Fibroblast of skin of right quadriceps (primary cell): ENCODE data around the gene TRPC1.

ENCODE experiments used
- DNase-seq: peaks from one replicate; pipeline ENCODE4 v3.0.0-alpha.2; 2013

The TRPC1 gene

DNA sequence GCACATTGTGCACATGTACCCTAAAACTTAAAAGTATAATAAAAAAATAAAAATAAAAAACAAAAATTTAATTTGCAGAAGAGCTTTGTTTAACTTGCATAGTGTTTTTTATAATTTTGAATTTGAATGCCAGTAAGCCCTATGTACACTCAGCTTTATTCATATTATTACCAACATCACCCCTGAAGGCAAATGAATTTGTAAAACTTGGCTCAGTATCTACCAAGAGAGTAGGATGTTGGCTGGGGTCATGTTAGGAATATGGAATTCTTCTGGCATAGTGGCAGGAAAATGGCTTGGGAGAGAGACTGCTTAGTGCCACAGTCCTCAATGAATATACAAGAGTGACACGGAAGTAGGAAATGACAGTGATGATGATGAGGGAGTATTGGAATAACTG, 30.7 kb downstream of the TRPC1 start:
- DNase-seq = no peak

- DNase-seq = no peak
These were observed 44.5 kb downstream of the TRPC1 start for GRCh38 chr3:142768338-142768737.

GRCh38 chr3:142777927-142778326, 54.1 kb downstream of the TRPC1 start:
- DNase-seq = no peak

DNA sequence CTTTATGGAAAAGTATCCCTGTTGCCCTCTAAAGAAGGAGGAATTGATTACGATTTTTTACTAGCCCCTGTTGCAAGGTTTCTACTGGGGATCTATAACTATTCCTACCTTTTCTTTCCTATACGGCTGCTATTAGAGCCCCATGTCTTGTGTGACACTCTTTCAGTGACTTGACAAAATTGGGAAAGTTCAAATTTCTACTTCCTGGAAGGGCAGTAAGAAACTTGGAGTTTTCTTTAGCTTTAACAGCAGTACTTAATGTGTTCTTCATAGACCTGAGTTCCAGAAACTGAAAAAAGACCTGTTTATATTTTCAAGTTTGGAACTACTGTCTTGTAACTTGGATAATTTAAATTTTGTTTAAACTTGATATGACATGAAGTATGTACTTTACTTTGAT, 54.7 kb downstream of the TRPC1 start:
- DNase-seq = no peak

- peak; percentile 4 for DNase-seq
These were observed 55.8 kb downstream of the TRPC1 start for GRCh38 chr3:142779591-142779990.

DNA sequence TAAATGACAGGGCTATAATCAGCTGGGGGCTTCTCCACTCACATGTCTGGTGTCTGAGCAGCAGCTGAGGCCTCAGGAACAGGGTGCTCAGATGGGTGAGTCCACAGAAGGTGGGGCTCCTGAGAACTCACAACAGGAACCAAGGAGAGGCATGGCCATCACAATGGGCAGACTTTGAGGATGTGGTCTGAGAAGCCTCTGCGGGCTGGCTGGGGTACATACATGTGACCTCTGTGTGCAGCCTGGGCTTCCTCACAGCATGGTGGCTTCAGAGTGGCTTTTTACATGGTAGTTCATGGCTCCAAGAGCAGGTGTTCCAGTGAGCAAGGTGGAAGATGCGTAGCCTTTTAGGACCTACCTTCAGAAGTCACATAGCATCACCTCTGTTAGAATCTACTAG, 58.8 kb downstream of the TRPC1 start:
- no peak for DNase-seq

DNA sequence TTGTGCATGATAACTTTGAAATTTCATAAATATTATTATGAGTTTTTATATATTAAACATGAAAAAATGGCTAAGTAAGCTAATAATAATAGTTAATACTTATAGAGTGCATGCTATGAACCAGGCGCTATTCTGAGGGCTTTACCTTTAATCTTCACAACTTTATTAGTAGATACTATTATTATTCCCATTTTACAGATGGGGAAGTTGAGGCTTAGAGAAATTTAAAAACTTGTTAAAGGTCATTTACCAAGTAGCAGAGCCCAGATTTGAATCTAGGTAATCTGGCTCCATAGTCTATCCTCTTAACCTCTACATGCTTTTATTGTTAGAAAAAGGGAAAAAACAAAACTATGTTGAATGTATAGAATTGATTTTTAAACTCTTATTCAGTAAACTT, 60.4 kb downstream of the TRPC1 start:
- DNase-seq = no peak

- DNase-seq = no peak
These were observed 62.2 kb downstream of the TRPC1 start for GRCh38 chr3:142785996-142786395.

DNA sequence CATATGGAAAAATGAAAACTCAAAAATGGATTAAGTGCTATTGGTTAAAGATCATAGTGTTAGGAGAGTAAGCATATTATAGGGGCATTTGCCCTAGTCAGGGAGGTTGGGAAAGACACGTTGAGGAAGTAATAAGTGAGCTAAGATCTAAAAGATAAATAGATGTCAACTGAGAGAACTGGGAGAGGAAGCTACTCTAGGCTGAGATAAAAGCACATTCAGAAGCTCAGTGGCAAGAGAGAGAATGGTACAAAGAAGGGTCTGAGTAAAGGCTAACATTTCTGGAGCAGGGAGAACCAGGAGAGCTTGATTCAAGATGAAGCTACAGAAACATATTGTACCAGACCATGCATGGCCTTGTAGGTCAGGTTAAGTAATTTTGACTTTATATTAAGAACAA, 63.9 kb downstream of the TRPC1 start:
- no peak for DNase-seq

DNA sequence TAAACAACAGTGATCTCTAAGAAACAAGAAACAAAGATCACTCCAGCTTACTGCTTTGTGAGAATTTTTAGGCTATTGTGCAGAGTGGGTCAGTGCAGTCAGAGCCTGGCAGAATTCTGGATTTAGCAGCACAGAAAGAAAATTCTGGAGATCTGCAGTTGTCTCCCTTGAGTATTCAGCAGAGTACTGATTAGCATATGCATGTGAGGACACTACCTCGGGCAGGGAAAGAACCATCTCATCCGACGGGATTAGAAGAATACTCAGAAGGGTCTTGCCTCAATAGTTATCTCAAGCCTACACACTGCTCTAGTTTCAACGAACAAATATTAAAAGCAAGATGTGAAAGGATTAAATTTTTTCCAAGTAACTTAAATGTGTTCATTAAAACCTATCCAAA, 70.7 kb downstream of the TRPC1 start:
- DNase-seq = no peak

GRCh38 chr3:142795332-142795731, 71.5 kb downstream of the TRPC1 start:
- no peak for DNase-seq

DNA sequence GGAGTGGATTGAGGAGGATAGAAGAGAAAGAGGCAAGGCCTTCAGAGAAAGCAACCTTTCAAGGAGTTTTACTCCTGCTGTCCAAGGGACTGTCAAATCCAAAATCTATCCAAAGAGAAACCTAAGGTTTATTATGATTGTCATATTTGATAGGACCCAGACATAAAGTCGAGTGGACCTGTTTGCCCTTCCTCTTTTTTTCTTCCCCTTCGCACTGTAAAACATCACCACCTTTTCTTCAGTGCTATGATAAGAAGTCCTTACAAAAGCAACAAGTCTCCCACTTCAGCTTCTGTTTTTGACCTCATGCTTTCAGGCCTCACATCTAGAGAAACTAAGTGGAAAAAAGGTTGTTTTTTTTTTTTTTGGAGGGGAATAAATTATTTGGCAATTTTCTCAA, 73.0 kb downstream of the TRPC1 start:
- DNase-seq = no peak

GRCh38 chr3:142801746-142802145, 77.9 kb downstream of the TRPC1 start:
- no peak for DNase-seq

DNA sequence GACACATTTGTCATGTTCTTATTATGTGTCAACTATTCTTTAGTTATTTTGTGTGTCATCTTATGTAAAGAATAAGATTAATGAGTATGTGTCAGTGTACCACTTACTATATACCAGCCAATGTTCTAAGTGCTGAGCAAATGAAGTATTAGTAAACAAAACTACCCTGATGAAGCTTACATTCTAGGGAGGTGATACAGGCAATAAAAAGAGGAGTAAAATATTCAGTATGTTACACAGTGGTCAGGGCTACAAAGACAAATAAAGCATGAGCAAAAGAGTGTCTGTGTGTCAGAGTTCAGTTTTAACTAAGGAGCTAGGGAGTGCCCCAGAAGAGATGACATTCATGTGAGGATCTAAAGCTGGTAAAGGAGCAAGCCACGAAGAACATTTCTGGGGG, 79.1 kb downstream of the TRPC1 start:
- no peak for DNase-seq

- peak; percentile 64 for DNase-seq
These were observed 84.5 kb downstream of the TRPC1 start for GRCh38 chr3:142808103-142808917.

DNA sequence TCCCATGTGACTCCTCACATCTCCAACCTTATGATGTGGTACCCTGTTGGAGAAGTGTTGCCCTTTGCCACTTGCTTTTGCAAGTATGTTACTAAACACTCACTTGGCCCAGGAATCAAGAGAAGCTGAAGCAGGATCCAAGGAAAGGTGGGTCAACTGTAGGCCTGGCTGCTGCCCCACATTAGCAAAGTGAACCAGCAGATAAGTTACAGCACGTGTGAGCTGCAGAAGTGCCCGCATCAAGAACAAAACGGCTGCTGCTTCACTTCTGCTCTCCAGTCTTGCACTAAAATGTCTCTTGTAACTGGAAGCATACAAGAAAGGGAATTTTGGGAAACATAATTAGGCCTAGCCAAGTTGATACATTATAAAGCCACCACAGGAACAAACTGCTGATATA, 85.4 kb downstream of the TRPC1 start:
- no peak for DNase-seq

DNA sequence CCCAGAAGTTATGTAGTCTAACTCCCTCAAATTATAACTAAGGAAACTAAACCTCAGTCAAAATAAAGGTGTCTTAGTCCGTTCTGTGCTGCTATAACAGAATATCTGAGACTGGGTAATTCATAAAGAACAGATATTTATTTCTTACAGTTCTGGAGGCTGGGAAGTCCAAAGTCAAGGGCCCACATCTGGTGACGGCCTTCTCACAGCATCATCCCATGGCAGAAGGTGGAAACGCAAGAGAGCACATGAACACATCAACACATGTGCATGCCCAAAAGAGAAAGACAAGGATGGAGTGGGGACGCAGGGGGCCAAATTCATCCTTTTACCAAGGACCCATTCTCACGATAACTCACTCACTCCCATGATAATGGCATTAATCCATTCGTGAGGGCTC, 92.0 kb downstream of the TRPC1 start:
- no peak for DNase-seq

GRCh38 chr3:142817356-142817755, 93.5 kb downstream of the TRPC1 start:
- no peak for DNase-seq

DNA sequence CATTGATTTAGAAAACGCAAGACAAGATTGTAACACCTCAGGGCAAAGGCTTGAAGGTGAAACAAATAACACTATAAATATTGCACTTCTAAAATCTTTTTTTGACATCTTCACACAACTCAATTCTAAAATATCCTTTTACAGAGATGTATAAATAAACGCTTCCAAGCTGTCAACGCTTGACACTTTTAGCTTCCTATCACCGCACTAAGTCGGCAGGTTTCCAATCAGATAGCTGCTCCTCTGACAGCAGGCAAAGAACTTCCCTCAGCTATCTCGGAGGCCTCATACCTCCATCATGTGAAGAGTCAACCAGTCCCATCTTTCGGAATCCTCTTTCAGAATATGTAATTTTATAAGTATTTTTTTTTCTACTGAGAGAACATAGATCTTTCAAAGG, 94.1 kb downstream of the TRPC1 start:
- DNase-seq = no peak

DNA sequence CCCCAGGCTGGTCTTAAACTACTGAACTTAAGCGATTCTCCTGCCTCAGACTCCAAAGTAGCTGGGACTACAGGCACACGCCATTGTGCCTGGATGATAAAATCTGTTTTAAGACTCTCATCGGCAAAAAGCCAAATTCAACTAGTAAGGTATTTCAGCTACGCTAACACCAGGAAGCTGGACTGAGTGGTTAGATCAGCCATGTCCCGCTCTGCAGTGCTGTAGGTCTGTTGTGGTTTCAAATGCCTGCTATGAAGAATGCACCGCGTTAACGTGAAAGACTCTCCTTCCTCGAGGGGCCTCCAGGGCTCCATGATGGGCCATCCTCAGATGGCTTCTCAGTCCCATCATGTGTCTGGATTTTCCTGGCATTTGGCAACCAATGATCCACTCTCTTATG, 94.8 kb downstream of the TRPC1 start:
- no peak for DNase-seq

GRCh38 chr3:142819179-142819578, 95.3 kb downstream of the TRPC1 start:
- DNase-seq = no peak

- peak; percentile 65 for DNase-seq
These were observed 105.0 kb downstream of the TRPC1 start for GRCh38 chr3:142828703-142829305.

GRCh38 chr3:142837526-142837925, 113.7 kb downstream of the TRPC1 start:
- no peak for DNase-seq

DNA sequence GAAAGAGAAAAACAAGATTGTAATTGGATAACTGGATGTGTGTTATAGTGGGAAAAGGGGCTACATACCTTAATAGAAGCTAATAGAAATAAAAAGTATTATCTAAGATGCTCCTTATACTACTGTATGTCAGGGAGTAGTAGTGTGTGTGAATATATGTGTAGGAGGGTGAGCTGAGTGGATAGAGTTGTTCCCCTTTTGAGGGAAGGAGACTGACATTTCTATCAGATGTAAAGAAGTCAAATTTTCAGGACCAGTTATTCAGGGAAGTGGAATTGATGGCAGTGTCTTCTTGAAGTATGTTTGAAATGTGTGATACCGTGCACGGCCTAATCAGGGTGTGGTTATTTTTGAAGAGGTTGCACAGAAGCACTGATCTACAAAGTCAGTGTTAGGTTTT, 116.0 kb downstream of the TRPC1 start:
- no peak for DNase-seq
